Measurements from ENCODE around the gene ZNF555. TPM values are rescaled to one million over a fixed set of nuclear protein-coding genes. Genes with fewer than 3 reads are reported as not detected.

The ZNF555 gene
- total and polyA plus RNA-seq, 9 of the 15 experiments (the other 6 are each of a cell fraction or from before 2014, with no cell fraction given), result 2.0 to 6.7 (median 5.4) TPM

DNA sequence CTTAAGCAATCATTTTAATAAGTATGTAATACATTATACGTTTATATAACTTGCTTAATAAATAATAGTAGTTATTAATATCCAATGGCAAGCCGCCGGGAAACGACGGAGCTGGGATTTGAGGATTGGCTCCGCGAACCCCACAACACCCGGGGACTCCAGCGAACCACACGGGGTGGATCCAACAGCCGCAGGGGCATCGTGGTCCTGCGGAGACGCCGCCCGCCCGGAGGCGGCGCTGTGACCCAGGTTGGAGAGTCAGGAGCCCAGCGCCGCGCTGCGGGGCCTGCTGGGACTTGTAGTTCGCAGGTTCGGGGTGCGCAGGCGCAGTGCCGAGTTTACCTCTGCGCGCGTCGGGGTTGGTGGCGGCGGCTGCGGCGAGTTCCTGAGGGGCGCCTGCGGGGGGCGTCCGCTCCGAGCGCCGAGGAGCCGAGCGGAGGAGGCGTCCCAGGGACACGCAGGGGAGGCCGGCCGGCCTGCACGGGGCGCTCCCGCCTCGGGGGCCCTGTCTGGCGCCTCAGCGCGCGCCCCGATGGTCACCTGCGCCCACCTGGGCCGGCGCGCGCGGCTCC is 21.6 kb upstream of the ZNF555 start, which contains the start of gene ZNF554 (continued):
- TF ChIP-seq ARID3B (CRISPR knock-in tag; IDR thresholded peaks at IDR 0.05; ENCODE audit: borderline replicate concordance) (no peak), ADNP (tag; IDR thresholded peaks at IDR 0.05) (0 out of 2 replicates have a peak, but pooled peaks have one; percentile 8), IFI16 (CRISPR knock-in tag; IDR thresholded peaks at IDR 0.05) (no peak), CBX2 (IDR thresholded peaks at IDR 0.05; ENCODE audit: insufficient read depth, low read length, poor library complexity, severe bottlenecking) (no peak), YY1 (IDR thresholded peaks at IDR 0.05; ENCODE audit: borderline replicate concordance in 1 of 3, control insufficient read depth in 1 of 3, extremely low read depth in 1 of 3, insufficient read depth in 3 of 3, insufficient read length in 1 of 3, insufficient replicate concordance in 2 of 3, low read depth in 1 of 3, low read length in 2 of 3) (peak; percentile 9 to 80 (median 65)), CBFA2T3 (IDR thresholded peaks at IDR 0.05) (no peak; the same call in 1 of the 2 replicates), CC2D1A (IDR thresholded peaks at IDR 0.05) (peak; percentile 65; the same call in 1 of the 2 replicates), EZH2 (IDR thresholded peaks at IDR 0.05; ENCODE audit: borderline replicate concordance, low read depth, low read length) (no peak), GTF2E2 (tag; IDR thresholded peaks at IDR 0.05) (no peak), ELF2 (CRISPR knock-in tag; IDR thresholded peaks at IDR 0.05) (no peak), TEAD2 (tag; IDR thresholded peaks at IDR 0.05) (no peak), CBX8 (IDR thresholded peaks at IDR 0.05; ENCODE audit: borderline replicate concordance, extremely low read depth, low read depth, low read length, poor library complexity, severe bottlenecking) (no peak), SIX5 (IDR thresholded peaks at IDR 0.05; ENCODE audit: borderline replicate concordance in 1 of 2, insufficient read depth in 1 of 2, low read depth in 1 of 2, low read length in 2 of 2) (peak; percentile 94 to 98), ZNF3 (CRISPR knock-in tag; IDR thresholded peaks at IDR 0.05) (no peak), EP400 (IDR thresholded peaks at IDR 0.05) (peak; percentile 24; the same call in 1 of the 2 replicates), CXXC5 (CRISPR knock-in tag; IDR thresholded peaks at IDR 0.05) (peak; percentile 96), SNIP1 (IDR thresholded peaks at IDR 0.05; ENCODE audit: low read depth) (peak; percentile 79), PHB (CRISPR knock-in tag; IDR thresholded peaks at IDR 0.05) (no peak), NR3C1 (CRISPR knock-in tag; IDR thresholded peaks at IDR 0.05) (no peak), SRSF7 (optimal IDR thresholded peaks at IDR 0.05; ENCODE audit: low read depth, low read length) (no peak), PTBP1 (IDR thresholded peaks at IDR 0.05; ENCODE audit: low read depth, low read length) (no peak), KDM1A (IDR thresholded peaks at IDR 0.05) (no peak), THRA (IDR thresholded peaks at IDR 0.05) (no peak), CTBP1 (IDR thresholded peaks at IDR 0.05; ENCODE audit: borderline replicate concordance) (peak; percentile 94), RBM17 (IDR thresholded peaks at IDR 0.05; ENCODE audit: borderline replicate concordance, low read depth, low read length) (no peak)
- TF ChIP-seq, protein P1, sequence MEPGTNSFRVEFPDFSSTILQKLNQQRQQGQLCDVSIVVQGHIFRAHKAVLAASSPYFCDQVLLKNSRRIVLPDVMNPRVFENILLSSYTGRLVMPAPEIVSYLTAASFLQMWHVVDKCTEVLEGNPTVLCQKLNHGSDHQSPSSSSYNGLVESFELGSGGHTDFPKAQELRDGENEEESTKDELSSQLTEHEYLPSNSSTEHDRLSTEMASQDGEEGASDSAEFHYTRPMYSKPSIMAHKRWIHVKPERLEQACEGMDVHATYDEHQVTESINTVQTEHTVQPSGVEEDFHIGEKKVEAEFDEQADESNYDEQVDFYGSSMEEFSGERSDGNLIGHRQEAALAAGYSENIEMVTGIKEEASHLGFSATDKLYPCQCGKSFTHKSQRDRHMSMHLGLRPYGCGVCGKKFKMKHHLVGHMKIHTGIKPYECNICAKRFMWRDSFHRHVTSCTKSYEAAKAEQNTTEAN (CRISPR knock-in tag; IDR thresholded peaks at IDR 0.05), result no peak

Data from K562 (cell line).